PFSK-1 (cell line): Measurements from ENCODE around the gene CORO2A.

ENCODE experiments used
- FOXP2 ChIP-seq: optimal IDR thresholded peaks from 2 replicates; pipeline ENCODE3; 2011; ENCODE audit warnings: borderline replicate concordance, control low read depth, inconsistent platforms; ENCODE audit not compliant: insufficient read depth; ENCODE audit errors: extremely low read length, extremely low read depth
- POLR2AphosphoS5 ChIP-seq: IDR thresholded peaks from 2 replicates; pipeline ENCODE4 v1.6.1; 2012; ENCODE audit warnings: low read depth, mild to moderate bottlenecking, control low read depth, low read length, moderate library complexity
- SIN3A ChIP-seq: IDR thresholded peaks from 2 replicates; pipeline ENCODE4 v1.6.1; 2012; ENCODE audit warnings: mild to moderate bottlenecking, low read length, moderate library complexity, borderline replicate concordance; ENCODE audit not compliant: insufficient read depth
- TAF1 ChIP-seq: IDR thresholded peaks from 2 replicates; pipeline ENCODE4 v1.6.1; 2012; ENCODE audit warnings: low read length, control low read depth, borderline replicate concordance; ENCODE audit not compliant: insufficient read depth
- TF ChIP-seq, protein P1 (sequence below), 2 experiments: IDR thresholded peaks; 2 replicates each; pipeline versions ENCODE4 v1.6.1 to v1.8.0; 2011 to 2012; ENCODE audit warnings: low read depth in 2 of 2, low read length in 2 of 2, control low read depth in 1 of 2, inconsistent platforms in 1 of 2, mild to moderate bottlenecking in 1 of 2, moderate library complexity in 1 of 2; ENCODE audit not compliant: insufficient read depth in 1 of 2

The CORO2A gene

DNA sequence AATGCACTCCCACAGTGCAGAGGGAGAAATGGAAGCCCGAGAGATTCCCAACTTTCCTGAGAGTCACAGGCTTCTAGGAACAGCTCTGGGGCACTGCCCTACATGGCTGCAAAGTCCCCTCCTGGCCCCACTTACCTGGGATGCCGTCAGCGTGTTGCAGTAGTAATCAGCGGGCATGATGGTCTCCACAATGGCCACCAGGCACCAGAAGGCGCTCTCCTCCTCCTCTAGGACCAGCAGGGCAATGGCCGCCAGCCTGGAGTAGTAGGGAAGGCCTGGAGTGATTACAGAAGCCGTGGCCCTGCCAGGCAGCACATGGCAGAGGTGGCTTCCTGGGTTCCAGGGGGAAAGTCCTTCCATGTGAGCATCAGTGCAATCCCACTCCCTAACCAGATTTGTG lies 10.7 kb upstream of the CORO2A start:
- TF ChIP-seq SIN3A (no peak), TAF1 (no peak), POLR2AphosphoS5 (no peak), FOXP2 (no peak)
- TF ChIP-seq, protein P1, sequence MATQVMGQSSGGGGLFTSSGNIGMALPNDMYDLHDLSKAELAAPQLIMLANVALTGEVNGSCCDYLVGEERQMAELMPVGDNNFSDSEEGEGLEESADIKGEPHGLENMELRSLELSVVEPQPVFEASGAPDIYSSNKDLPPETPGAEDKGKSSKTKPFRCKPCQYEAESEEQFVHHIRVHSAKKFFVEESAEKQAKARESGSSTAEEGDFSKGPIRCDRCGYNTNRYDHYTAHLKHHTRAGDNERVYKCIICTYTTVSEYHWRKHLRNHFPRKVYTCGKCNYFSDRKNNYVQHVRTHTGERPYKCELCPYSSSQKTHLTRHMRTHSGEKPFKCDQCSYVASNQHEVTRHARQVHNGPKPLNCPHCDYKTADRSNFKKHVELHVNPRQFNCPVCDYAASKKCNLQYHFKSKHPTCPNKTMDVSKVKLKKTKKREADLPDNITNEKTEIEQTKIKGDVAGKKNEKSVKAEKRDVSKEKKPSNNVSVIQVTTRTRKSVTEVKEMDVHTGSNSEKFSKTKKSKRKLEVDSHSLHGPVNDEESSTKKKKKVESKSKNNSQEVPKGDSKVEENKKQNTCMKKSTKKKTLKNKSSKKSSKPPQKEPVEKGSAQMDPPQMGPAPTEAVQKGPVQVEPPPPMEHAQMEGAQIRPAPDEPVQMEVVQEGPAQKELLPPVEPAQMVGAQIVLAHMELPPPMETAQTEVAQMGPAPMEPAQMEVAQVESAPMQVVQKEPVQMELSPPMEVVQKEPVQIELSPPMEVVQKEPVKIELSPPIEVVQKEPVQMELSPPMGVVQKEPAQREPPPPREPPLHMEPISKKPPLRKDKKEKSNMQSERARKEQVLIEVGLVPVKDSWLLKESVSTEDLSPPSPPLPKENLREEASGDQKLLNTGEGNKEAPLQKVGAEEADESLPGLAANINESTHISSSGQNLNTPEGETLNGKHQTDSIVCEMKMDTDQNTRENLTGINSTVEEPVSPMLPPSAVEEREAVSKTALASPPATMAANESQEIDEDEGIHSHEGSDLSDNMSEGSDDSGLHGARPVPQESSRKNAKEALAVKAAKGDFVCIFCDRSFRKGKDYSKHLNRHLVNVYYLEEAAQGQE (IDR thresholded peaks at IDR 0.05; ENCODE audit: insufficient read depth in 1 of 2, low read depth in 2 of 2, low read length in 2 of 2), result no peak

DNA sequence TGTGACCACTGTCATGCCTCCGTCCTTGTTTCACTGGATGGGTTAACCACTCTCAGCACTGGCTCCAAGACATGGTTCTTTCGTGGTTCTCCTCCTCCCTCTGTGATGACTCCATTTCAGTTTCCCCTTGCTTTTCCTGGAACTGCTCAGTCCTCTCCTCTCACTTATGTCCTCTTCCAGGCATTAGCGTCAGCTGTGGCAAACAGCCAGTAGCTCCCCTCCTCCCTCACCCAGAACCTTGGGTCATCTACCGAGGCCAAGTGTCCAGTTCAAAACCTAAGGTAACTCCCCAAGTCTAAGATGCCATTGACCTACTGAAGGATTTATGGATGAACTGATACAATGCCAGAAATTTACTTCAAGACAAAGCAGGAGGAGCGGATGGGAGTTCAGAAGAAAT lies 9.8 kb upstream of the CORO2A start:
- TF ChIP-seq, protein P1 (IDR thresholded peaks at IDR 0.05; ENCODE audit: insufficient read depth in 1 of 2, low read depth in 2 of 2, low read length in 2 of 2), result no peak
- no peak for TF ChIP-seq POLR2AphosphoS5

DNA sequence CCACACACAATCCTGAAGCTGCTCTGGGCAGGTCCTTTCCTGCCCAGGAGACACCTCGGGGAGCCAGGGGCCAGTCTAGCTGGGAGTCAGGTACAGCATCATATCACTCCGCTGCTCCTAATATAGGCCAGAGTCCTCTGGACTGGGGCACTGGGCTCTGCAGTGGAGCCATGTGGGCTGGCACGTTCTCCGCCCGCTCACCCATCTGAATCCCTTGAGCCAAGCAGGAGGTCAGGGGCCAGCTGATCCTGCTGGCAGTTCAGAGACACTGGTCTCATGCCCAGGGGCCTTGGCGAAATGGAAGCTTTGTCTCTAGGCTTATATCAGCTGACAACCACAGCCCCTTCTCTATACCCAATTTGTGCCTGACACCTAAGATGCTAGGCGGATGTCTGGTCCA lies 9.3 kb upstream of the CORO2A start:
- TF ChIP-seq SIN3A, result no peak
- no peak for TF ChIP-seq TAF1
- TF ChIP-seq, protein P1 (IDR thresholded peaks at IDR 0.05; ENCODE audit: insufficient read depth in 1 of 2, low read depth in 2 of 2, low read length in 2 of 2), result no peak
- TF ChIP-seq POLR2AphosphoS5, result no peak
- no peak for TF ChIP-seq FOXP2

DNA sequence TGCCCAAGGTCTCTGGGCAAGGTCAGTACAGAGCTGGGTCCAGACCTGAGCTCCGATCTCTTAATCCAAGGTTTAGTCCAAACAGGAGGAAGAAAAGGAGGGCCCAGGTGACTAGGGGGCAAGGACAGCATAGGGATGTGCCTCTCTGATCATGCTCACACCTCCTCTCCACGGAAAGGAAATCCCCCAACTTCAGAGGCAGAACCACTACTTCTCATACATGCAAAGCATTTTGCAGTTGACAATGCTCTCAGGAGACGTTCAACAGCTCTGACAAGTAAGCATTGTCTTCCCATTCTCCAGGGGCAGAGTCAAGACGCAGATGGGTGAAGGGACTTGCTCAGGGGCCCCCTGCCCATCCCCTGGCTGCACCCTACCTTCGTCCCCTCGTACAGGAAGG lies 8.7 kb upstream of the CORO2A start:
- TF ChIP-seq TAF1, result no peak
- no peak for TF ChIP-seq POLR2AphosphoS5
- TF ChIP-seq, protein P1 (IDR thresholded peaks at IDR 0.05; ENCODE audit: insufficient read depth in 1 of 2, low read depth in 2 of 2, low read length in 2 of 2), result no peak
- TF ChIP-seq FOXP2, result no peak
- TF ChIP-seq SIN3A, result no peak

DNA sequence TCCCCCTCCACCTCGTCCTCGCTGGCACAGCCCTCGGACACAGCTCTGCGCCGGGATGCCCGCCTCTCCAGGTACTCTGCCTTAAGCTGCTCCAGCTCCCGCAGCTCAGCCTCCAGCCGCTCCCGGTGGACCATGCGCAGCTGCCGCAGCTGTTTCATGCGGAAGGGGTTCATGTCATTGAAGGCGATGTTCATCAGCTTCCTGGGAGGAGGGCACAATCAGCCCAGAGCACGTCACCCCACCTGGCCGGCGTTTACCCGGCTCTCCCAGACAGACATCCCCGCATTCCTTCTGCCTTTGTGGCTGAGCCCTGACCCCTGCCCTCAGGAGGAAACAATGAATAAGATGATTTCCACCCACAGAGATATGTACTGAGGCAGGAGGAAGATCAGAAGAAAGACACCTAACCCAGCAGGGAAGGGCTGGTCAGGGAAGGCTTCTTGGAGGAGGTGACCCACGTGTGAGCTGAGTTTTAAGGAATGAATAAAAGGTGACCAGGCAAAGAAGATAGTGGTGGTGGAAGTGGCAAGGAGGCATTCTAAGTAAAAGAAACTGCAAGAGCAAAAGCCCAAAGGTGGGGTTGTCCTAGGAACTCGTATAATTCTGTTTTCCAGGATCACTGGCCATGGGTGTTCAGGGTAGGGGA lies 7.1 kb upstream of the CORO2A start:
- TF ChIP-seq, protein P1 (IDR thresholded peaks at IDR 0.05; ENCODE audit: insufficient read depth in 1 of 2, low read depth in 2 of 2, low read length in 2 of 2), result no peak
- no peak for TF ChIP-seq POLR2AphosphoS5
- TF ChIP-seq TAF1, result no peak
- TF ChIP-seq FOXP2, result no peak
- TF ChIP-seq SIN3A, result no peak
